GM23248 (cell line): Measurements from ENCODE around the gene TAOK3.

Source experiments
- EZH2 ChIP-seq: fragments of 200-600 bp; sonication (generic); IDR thresholded peaks from 2 replicates; pipeline ENCODE4 v1.6.1; 2018; ENCODE audit warnings: antibody characterized with exemption, mild to moderate bottlenecking; ENCODE audit not compliant: insufficient read depth, poor library complexity, severe bottlenecking
- EZH2phosphoT487 ChIP-seq: fragments of 200-600 bp; sonication (generic); IDR thresholded peaks from 2 replicates; pipeline ENCODE4 v1.6.1; 2018; ENCODE audit warnings: antibody characterized with exemption, moderate library complexity, mild to moderate bottlenecking, low read depth; ENCODE audit not compliant: insufficient read depth

GRCh38 chr12:118332511-118332910 is 40.2 kb downstream of the TAOK3 start:
- TF ChIP-seq EZH2, result no peak
- no peak for TF ChIP-seq EZH2phosphoT487
